ENCODE measurements around the gene MREG. TPM values are rescaled to one million over a fixed set of nuclear protein-coding genes. Genes with fewer than 3 reads are reported as not detected.

MREG gene
- total RNA-seq, 1 experiment from 2014 or later: 16.9 TPM

DNA sequence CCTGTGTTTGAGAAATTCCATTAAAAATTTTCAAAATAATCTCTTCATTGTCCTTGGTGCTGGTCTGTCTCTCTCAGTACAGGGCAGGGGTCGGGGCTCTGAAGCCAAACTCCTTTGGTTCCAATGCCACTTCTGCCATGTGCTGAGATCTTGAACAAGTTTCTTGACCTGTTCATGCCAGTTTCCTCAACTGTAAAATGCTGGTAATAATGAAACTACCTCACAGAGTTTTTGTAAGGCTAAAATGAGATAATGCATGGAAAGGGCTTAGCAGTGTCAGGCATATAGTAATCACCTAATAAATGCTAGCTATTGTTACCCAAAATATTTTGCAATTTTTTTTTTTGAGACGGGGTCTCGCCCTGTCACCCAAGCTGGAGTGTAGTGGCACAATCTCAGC lies 16.9 kb upstream of the MREG start:
- Histone ChIP-seq H3K4me1 (ENCODE audit: control insufficient read depth in 1 of 2, insufficient read depth in 2 of 2, low read length in 2 of 2) (no peaks in the 10 kb centered on the region), H3K9me2 (ENCODE audit: insufficient read depth) (no peaks in the 10 kb centered on the region), H3K36me3 (ENCODE audit: control insufficient read depth in 1 of 2, insufficient read depth in 2 of 2, low read length in 2 of 2) (no peaks in the 10 kb centered on the region), H3K4me2 (ENCODE audit: low read length) (no peak overlapping the region), H3K27ac (ENCODE audit: low read depth, low read length) (no peak overlapping the region), H3K4me3 (replicated peaks in 1 of 2; ENCODE audit: low read depth in 1 of 2, low read length in 2 of 2) (no peak overlapping the region), H3K9ac (ENCODE audit: low read length) (no peak overlapping the region), H3K79me2 (ENCODE audit: insufficient read depth, low read length) (no peaks in the 10 kb centered on the region), H3K9me3 (ENCODE audit: control insufficient read depth in 1 of 2, insufficient read depth in 1 of 2, low read depth in 1 of 2, low read length in 2 of 2) (no peaks in the 10 kb centered on the region), H2AFZ (ENCODE audit: low read depth, low read length, poor library complexity, severe bottlenecking) (no peak overlapping the region), H4K20me1 (ENCODE audit: insufficient read depth) (no peaks in the 10 kb centered on the region), H3K27me3 (ENCODE audit: insufficient read depth, low read length) (no peaks in the 10 kb centered on the region)
- no peak for ATAC-seq
- no TSS peak for BruUV-seq (replicated peaks)
- intact Hi-C loops (cut with micrococcal nuclease): loop anchor here (10.0 kb wide), 1 partner anchor 635 kb away; no protein-coding TSS in a partner anchor
- ChIA-PET CTCF (no interaction called here), RAD21 (ENCODE audit: low non-redundant PET in 1 of 2, low total read pairs in 2 of 2, uncharacterized antibody in 2 of 2, unreplicated experiment in 2 of 2) (no interaction called here), POLR2A (no interaction called here)
- no peak for DNase-seq (ENCODE audit: low read depth, low spot score)
- TF ChIP-seq SRF (IDR thresholded peaks at IDR 0.05; ENCODE audit: low read depth) (no peak), ZFX (IDR thresholded peaks at IDR 0.05) (no peak), FOSL1 (IDR thresholded peaks at IDR 0.05; ENCODE audit: low read depth) (no peak), ELF1 (IDR thresholded peaks at IDR 0.05; ENCODE audit: borderline replicate concordance, low read depth) (no peak), POLR2A (IDR thresholded peaks at IDR 0.05; ENCODE audit: borderline replicate concordance, extremely low read depth, insufficient read depth, insufficient read length) (no peak), SP1 (IDR thresholded peaks at IDR 0.05; ENCODE audit: low read depth) (no peak), CEBPB (IDR thresholded peaks at IDR 0.05; ENCODE audit: low read depth) (no peak), EZH2phosphoT487 (IDR thresholded peaks at IDR 0.05; ENCODE audit: borderline replicate concordance) (no peak), ZNF274 (IDR thresholded peaks at IDR 0.05; ENCODE audit: low read depth, low read length) (no peak), EZH2 (IDR thresholded peaks at IDR 0.05) (no peak), YY1 (IDR thresholded peaks at IDR 0.05; ENCODE audit: extremely low read depth, insufficient replicate concordance, low read depth, low read length) (no peak), RAD21 (IDR thresholded peaks at IDR 0.05; ENCODE audit: low read depth) (no peak), JUND (IDR thresholded peaks at IDR 0.05) (no peak), EGR1 (IDR thresholded peaks at IDR 0.05; ENCODE audit: low read depth) (no peak), SIN3A (IDR thresholded peaks at IDR 0.05; ENCODE audit: low read depth) (no peak)
- TF ChIP-seq, protein P1, sequence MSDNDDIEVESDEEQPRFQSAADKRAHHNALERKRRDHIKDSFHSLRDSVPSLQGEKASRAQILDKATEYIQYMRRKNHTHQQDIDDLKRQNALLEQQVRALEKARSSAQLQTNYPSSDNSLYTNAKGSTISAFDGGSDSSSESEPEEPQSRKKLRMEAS (IDR thresholded peaks at IDR 0.05): no peak
- TF ChIP-seq, protein P2, sequence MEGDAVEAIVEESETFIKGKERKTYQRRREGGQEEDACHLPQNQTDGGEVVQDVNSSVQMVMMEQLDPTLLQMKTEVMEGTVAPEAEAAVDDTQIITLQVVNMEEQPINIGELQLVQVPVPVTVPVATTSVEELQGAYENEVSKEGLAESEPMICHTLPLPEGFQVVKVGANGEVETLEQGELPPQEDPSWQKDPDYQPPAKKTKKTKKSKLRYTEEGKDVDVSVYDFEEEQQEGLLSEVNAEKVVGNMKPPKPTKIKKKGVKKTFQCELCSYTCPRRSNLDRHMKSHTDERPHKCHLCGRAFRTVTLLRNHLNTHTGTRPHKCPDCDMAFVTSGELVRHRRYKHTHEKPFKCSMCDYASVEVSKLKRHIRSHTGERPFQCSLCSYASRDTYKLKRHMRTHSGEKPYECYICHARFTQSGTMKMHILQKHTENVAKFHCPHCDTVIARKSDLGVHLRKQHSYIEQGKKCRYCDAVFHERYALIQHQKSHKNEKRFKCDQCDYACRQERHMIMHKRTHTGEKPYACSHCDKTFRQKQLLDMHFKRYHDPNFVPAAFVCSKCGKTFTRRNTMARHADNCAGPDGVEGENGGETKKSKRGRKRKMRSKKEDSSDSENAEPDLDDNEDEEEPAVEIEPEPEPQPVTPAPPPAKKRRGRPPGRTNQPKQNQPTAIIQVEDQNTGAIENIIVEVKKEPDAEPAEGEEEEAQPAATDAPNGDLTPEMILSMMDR (IDR thresholded peaks at IDR 0.05 in 2 of 3, conservative IDR thresholded peaks at IDR 0.05 in 1 of 3; ENCODE audit: borderline replicate concordance in 1 of 3, insufficient read depth in 1 of 3, low read depth in 2 of 3, low read length in 2 of 3): no peak
- TF ChIP-seq, protein P3, sequence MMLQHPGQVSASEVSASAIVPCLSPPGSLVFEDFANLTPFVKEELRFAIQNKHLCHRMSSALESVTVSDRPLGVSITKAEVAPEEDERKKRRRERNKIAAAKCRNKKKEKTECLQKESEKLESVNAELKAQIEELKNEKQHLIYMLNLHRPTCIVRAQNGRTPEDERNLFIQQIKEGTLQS (IDR thresholded peaks at IDR 0.05): no peak
- TF ChIP-seq, protein P4, sequence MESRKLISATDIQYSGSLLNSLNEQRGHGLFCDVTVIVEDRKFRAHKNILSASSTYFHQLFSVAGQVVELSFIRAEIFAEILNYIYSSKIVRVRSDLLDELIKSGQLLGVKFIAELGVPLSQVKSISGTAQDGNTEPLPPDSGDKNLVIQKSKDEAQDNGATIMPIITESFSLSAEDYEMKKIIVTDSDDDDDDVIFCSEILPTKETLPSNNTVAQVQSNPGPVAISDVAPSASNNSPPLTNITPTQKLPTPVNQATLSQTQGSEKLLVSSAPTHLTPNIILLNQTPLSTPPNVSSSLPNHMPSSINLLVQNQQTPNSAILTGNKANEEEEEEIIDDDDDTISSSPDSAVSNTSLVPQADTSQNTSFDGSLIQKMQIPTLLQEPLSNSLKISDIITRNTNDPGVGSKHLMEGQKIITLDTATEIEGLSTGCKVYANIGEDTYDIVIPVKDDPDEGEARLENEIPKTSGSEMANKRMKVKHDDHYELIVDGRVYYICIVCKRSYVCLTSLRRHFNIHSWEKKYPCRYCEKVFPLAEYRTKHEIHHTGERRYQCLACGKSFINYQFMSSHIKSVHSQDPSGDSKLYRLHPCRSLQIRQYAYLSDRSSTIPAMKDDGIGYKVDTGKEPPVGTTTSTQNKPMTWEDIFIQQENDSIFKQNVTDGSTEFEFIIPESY (IDR thresholded peaks at IDR 0.05; ENCODE audit: extremely low read depth, insufficient replicate concordance, low read length): no peak
- TF ChIP-seq, protein P5, sequence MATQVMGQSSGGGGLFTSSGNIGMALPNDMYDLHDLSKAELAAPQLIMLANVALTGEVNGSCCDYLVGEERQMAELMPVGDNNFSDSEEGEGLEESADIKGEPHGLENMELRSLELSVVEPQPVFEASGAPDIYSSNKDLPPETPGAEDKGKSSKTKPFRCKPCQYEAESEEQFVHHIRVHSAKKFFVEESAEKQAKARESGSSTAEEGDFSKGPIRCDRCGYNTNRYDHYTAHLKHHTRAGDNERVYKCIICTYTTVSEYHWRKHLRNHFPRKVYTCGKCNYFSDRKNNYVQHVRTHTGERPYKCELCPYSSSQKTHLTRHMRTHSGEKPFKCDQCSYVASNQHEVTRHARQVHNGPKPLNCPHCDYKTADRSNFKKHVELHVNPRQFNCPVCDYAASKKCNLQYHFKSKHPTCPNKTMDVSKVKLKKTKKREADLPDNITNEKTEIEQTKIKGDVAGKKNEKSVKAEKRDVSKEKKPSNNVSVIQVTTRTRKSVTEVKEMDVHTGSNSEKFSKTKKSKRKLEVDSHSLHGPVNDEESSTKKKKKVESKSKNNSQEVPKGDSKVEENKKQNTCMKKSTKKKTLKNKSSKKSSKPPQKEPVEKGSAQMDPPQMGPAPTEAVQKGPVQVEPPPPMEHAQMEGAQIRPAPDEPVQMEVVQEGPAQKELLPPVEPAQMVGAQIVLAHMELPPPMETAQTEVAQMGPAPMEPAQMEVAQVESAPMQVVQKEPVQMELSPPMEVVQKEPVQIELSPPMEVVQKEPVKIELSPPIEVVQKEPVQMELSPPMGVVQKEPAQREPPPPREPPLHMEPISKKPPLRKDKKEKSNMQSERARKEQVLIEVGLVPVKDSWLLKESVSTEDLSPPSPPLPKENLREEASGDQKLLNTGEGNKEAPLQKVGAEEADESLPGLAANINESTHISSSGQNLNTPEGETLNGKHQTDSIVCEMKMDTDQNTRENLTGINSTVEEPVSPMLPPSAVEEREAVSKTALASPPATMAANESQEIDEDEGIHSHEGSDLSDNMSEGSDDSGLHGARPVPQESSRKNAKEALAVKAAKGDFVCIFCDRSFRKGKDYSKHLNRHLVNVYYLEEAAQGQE (IDR thresholded peaks at IDR 0.05; ENCODE audit: low read depth): no peak

All from HCT116 (cell line).